Measurements from ENCODE around the gene DBP. TPM values are rescaled to one million over a fixed set of nuclear protein-coding genes. Genes with fewer than 3 reads are reported as not detected.

Gene DBP
- total and polyA plus RNA-seq, 2 of the 13 experiments (the other 11 are each of a cell fraction or from before 2014, with no cell fraction given) = 1.7 to 5.8 TPM

- TF ChIP-seq, protein P1, sequence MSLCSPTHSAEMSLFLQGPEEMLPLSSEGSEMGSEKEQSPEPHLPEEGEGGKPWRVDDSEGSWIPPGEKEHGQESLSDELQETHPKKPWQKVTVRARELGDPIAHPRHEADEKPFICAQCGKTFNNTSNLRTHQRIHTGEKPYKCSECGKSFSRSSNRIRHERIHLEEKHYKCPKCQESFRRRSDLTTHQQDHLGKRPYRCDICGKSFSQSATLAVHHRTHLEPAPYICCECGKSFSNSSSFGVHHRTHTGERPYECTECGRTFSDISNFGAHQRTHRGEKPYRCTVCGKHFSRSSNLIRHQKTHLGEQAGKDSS (CRISPR knock-in tag; IDR thresholded peaks at IDR 0.05; ENCODE audit: borderline replicate concordance, low read depth) = peak; percentile 68
- TF ChIP-seq ZNF841 (CRISPR knock-in tag; IDR thresholded peaks at IDR 0.05; ENCODE audit: borderline replicate concordance) (peak; percentile 72), ZNF512B (CRISPR knock-in tag; IDR thresholded peaks at IDR 0.05; ENCODE audit: borderline replicate concordance) (no peak), ZNF282 (IDR thresholded peaks at IDR 0.05; ENCODE audit: partially characterized antibody) (no peak), ZNF317 (CRISPR knock-in tag; IDR thresholded peaks at IDR 0.05) (peak; percentile 86; the same call in 1 of the 2 replicates), TBX2 (CRISPR knock-in tag; IDR thresholded peaks at IDR 0.05; ENCODE audit: borderline replicate concordance) (peak; percentile 89), HMG20A (CRISPR knock-in tag; IDR thresholded peaks at IDR 0.05; ENCODE audit: borderline replicate concordance) (0 out of 2 replicates have a peak, but pooled peaks have one; percentile 12), GATA4 (IDR thresholded peaks at IDR 0.05; ENCODE audit: borderline replicate concordance, low read depth) (no peak), HNRNPK (IDR thresholded peaks at IDR 0.05; ENCODE audit: low read depth, low read length, poor library complexity, severe bottlenecking) (no peak), BATF2 (CRISPR knock-in tag; IDR thresholded peaks at IDR 0.05) (peak; percentile 94), ZNF354B (CRISPR knock-in tag; IDR thresholded peaks at IDR 0.05) (peak; percentile 89; the same call in 1 of the 2 replicates), ZNF382 (CRISPR knock-in tag; IDR thresholded peaks at IDR 0.05; ENCODE audit: borderline replicate concordance) (no peak), PRMT3 (CRISPR knock-in tag; IDR thresholded peaks at IDR 0.05; ENCODE audit: borderline replicate concordance, low read depth) (no peak), ZNF333 (CRISPR knock-in tag; IDR thresholded peaks at IDR 0.05; ENCODE audit: borderline replicate concordance) (no peak), ZNF598 (CRISPR knock-in tag; IDR thresholded peaks at IDR 0.05; ENCODE audit: borderline replicate concordance) (no peak; the same call in 1 of the 2 replicates), ZFP62 (CRISPR knock-in tag; IDR thresholded peaks at IDR 0.05) (no peak), ZNF704 (CRISPR knock-in tag; IDR thresholded peaks at IDR 0.05; ENCODE audit: borderline replicate concordance) (peak; percentile 77; the same call in 1 of the 2 replicates), POLR2G (IDR thresholded peaks at IDR 0.05; ENCODE audit: low read depth, low read length) (no peak), KAT8 (CRISPR knock-in tag; IDR thresholded peaks at IDR 0.05) (no peak; the same call in 1 of the 2 replicates)
- TF ChIP-seq, protein P2, sequence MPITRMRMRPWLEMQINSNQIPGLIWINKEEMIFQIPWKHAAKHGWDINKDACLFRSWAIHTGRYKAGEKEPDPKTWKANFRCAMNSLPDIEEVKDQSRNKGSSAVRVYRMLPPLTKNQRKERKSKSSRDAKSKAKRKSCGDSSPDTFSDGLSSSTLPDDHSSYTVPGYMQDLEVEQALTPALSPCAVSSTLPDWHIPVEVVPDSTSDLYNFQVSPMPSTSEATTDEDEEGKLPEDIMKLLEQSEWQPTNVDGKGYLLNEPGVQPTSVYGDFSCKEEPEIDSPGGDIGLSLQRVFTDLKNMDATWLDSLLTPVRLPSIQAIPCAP (CRISPR knock-in tag; IDR thresholded peaks at IDR 0.05; ENCODE audit: low read depth) = peak; percentile 91
- TF ChIP-seq, protein P3, sequence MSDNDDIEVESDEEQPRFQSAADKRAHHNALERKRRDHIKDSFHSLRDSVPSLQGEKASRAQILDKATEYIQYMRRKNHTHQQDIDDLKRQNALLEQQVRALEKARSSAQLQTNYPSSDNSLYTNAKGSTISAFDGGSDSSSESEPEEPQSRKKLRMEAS (IDR thresholded peaks at IDR 0.05) = peak; percentile 100
- TF ChIP-seq, protein P4, sequence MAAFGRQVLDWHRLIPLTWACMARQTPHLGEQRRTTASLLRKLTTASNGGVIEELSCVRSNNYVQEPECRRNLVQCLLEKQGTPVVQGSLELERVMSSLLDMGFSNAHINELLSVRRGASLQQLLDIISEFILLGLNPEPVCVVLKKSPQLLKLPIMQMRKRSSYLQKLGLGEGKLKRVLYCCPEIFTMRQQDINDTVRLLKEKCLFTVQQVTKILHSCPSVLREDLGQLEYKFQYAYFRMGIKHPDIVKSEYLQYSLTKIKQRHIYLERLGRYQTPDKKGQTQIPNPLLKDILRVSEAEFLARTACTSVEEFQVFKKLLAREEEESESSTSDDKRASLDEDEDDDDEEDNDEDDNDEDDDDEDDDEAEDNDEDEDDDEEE (CRISPR knock-in tag; IDR thresholded peaks at IDR 0.05) = no peak
Measured at GRCh38 chr19:48637449-48637947, 319 bp upstream of the DBP start (continued).

Data from HepG2 (cell line).